HG03469 (cell line): ENCODE measurements around the gene XAB2.
"Not testable (repeated sequence)": the region's sequence is repeated elsewhere in the genome, so short reads cannot be mapped to it uniquely, and the experiment has no call there.

ENCODE experiments used
- ATAC-seq: cut with Tn5 transposase; IDR thresholded peaks from one replicate; pipeline ENCODE4 v1.9.1; 2021; ENCODE audit warnings: mild to moderate bottlenecking, moderate library complexity, moderate number of reproducible peaks; ENCODE audit not compliant: unreplicated experiment

The XAB2 gene

DNA sequence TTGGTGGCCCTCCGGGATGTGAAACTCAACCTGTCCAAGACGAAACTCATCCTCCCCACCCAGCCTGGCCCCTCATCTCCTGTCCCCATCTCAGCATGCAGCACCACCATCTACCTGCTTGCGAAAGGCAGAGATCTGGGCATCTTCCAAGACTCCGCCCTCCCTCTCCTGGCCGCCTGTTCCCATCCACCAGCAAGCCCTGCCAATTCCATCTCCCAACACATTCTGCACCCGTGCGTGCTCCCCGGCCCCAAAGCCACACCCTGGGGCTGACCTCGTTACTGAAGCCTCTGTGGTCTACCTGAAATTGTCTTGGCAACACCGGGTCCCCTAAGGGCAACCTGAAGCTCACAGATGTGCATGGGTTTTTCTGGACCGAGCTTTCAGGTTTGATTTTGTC, 46.9 kb downstream of the XAB2 start:
- no peak for ATAC-seq

DNA sequence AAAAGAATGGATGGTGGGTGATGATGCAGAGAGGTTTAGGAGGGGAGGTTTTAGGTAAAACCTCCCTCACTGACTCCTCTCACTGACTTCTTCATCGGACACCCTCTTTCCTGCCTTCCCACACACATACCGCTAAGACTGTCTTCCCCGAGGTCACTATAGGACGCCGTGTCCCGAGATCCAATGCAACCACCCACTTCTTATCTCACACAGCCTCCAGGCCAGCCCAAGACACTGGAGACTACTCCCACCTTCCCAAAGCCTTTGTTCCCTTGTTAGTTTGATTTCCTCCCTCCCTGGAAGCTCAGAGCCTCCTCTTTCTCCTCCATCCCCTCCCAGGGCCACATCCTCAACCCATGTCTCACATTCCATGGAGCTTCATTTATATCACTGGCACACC, 50.2 kb downstream of the XAB2 start:
- no peak for ATAC-seq

DNA sequence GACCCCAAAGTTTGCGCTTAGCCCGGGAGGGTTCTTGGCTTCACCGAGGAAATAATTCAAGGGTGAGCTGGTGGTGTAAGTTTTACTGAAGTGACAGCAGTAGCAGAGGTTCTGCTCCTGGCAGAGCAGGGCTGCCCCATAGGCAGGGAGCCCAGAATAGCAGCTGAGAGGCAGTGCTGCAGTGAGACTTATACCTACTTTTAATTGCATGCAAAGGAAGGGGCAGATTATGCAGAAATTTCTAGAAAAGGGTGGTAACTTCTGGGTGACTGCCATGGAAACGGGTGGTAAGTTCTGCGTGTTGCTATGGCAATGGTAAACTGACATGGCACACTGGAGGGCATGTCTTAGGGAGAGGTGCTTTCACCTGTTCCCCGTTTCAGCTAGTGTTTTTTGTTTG, 51.2 kb downstream of the XAB2 start:
- ATAC-seq: no peak

DNA sequence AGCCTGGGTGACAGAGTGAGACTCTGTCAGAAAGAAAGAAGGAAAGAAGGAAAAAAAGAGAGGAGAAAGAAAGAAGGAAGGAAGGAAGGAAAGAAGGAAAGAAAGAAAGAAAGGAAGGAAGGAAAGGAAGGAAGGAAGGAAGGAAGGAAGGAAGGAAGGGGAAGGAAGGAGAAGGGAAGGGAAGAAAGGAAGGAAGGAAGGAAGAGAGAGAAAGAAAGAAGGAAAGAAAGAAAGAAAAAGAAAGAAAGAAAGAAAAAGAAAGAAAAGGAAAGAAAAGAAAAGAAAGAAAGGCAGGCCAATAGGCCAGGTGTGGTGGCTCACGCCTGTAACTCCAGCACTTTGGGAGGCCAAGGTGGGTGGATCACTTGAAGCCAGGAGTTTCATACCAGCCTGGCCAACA, 51.9 kb downstream of the XAB2 start:
- ATAC-seq: not testable (repeated sequence)

DNA sequence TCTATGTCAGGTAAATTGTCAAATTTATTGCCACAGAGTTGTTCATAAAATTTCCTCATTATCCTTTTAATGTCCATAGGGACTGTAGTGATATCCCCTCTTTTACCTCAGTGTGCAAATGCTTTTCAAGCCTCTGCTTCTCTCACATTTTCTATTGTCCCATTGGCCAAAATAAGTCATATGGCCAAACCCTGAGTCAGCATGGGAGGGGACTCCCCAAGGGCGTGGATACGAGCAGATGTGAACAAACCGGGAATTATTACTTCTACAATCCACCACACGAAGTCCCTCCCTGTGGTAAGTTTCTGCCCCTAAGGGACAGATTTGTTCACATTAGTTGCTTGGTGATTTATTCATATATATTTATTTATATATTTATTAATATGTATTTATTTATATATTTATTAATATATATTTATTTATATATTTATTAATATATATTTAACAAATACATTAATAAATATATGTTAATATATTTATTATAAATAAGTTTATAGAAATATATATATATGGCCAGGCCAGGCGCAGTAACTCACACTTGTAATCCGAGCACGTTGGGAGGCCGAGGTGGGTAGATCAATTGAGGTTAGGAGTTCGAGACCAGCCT, 53.8 kb downstream of the XAB2 start:
- no peak for ATAC-seq

DNA sequence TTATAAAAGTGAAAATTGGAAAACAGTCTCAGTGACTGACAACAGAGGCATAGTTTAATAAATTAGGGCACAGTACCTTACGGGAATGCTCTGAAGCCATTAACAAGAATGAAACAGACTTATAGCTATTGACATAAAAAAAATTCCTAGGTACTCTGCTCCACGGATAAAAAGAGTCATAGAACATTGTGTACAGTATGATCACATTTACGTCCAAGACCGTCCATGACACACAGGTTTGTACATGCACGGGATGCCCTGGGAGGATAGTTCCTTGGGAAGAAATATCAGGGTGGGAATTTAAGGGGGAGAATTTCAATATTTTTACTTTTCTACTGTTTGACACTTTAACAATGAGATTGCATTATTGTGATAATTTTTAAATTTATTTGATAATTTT, 58.6 kb downstream of the XAB2 start:
- no peak for ATAC-seq
